Measurements from ENCODE around the gene NID1.
"Not testable (repeated sequence)": the region's sequence is repeated elsewhere in the genome, so short reads cannot be mapped to it uniquely, and the experiment has no call there.

The NID1 gene

GRCh38 chr1:235995511-235995910, 69.4 kb downstream of the NID1 start:
- DNase-seq, result no peak

GRCh38 chr1:235993652-235994051, 71.2 kb downstream of the NID1 start:
- no peak for DNase-seq

GRCh38 chr1:235992868-235993267, 72.0 kb downstream of the NID1 start:
- DNase-seq, result no peak

GRCh38 chr1:235992346-235992745, 72.5 kb downstream of the NID1 start:
- no peak for DNase-seq

- DNase-seq, result no peak
Measured at GRCh38 chr1:235990330-235990795, 74.5 kb downstream of the NID1 start.

GRCh38 chr1:235989105-235989504, 75.8 kb downstream of the NID1 start:
- DNase-seq, result no peak

- DNase-seq, result no peak
Measured at GRCh38 chr1:235986869-235987268, 78.0 kb downstream of the NID1 start.

GRCh38 chr1:235984041-235984825, 80.7 kb downstream of the NID1 start:
- peak; percentile 74 for DNase-seq

GRCh38 chr1:235980976-235981375, 83.9 kb downstream of the NID1 start:
- no peak for DNase-seq

- DNase-seq, result no peak
Measured at GRCh38 chr1:235979716-235980333, 85.1 kb downstream of the NID1 start.

- DNase-seq, result no peak
Measured at GRCh38 chr1:235979176-235979575, 85.7 kb downstream of the NID1 start.

GRCh38 chr1:235976490-235976889, 88.4 kb downstream of the NID1 start:
- DNase-seq, result peak; percentile 40

- no peak for DNase-seq
Measured at GRCh38 chr1:235974616-235975015, 90.3 kb downstream of the NID1 start.

GRCh38 chr1:235972691-235973090, 92.2 kb downstream of the NID1 start:
- not testable (repeated sequence) for DNase-seq

GRCh38 chr1:235972311-235972689, 92.6 kb downstream of the NID1 start:
- DNase-seq, result peak; percentile 85

GRCh38 chr1:235971571-235972310, 93.1 kb downstream of the NID1 start:
- DNase-seq, result peak; percentile 94

GRCh38 chr1:235971020-235971419, 93.9 kb downstream of the NID1 start:
- no peak for DNase-seq

- DNase-seq, result no peak
Measured at GRCh38 chr1:235968831-235969230, 96.1 kb downstream of the NID1 start.

GRCh38 chr1:235966134-235966533, 98.8 kb downstream of the NID1 start:
- DNase-seq, result not testable (repeated sequence)

GRCh38 chr1:235960809-235961208, 104.1 kb downstream of the NID1 start:
- DNase-seq, result no peak

- no peak for DNase-seq
Measured at GRCh38 chr1:235958021-235958420, 106.9 kb downstream of the NID1 start.

GRCh38 chr1:235955777-235956176, 109.1 kb downstream of the NID1 start:
- no peak for DNase-seq

All from HCEC 1CT (cell line).